ENCODE measurements around the gene TWF2.

TWF2 gene

DNA sequence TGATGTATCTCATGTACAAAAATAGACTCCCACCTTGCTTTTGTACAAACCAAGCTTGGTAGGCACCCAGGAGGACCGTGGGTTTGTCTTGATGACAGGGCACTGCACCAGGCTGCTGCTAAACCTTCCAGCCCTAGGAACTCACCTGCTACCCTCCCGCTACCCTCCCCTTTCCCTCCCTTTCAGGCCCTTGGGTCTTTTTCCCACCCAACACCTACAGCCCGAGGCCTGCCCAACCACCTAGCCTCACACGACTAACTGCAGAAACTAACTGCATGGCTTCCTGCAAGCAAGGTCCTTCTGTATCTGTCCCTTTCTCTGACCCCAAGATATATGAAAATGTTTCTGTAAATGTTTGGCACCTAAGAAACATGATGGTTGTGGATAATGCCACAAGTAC lies 17.7 kb upstream of the TWF2 start:
- DNase-seq = no peak

DNA sequence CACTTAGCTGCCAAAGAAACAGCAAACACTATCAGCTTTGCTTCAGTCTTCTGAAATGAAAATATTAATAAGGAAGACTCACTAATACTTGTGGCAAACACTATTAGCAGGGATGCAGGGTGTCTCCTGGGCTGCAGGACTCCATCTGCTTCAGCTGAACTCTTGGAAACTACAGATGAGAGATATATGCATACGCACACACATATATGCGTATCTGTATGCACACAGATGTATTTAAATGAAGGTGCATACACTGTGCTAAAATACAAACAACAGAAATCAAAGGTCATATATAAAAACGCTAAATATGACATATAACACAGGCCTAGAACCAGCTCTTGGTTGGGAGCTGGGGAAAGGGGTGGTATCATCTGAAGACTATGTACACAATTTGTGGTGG lies 17.2 kb upstream of the TWF2 start:
- DNase-seq = no peak

DNA sequence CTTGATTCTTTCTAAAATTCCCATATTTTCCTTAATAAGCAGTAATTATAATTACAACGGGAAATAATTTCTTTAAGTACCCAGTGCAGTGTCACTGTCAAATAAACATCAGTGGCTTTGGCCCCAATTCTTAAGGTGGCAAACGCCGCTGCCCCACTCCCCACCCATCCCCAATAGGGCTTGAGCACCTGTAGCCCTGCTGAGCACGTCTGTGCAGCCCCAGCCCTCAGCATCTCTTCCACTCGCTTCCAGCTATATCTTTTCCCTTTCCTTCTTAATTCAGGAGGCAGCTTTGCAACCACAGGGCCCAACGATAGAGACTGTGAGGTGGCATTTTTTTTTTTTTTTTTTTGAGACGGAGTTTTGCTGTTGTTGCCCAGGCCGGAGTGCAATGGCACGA lies 15.7 kb upstream of the TWF2 start:
- DNase-seq = no peak

DNA sequence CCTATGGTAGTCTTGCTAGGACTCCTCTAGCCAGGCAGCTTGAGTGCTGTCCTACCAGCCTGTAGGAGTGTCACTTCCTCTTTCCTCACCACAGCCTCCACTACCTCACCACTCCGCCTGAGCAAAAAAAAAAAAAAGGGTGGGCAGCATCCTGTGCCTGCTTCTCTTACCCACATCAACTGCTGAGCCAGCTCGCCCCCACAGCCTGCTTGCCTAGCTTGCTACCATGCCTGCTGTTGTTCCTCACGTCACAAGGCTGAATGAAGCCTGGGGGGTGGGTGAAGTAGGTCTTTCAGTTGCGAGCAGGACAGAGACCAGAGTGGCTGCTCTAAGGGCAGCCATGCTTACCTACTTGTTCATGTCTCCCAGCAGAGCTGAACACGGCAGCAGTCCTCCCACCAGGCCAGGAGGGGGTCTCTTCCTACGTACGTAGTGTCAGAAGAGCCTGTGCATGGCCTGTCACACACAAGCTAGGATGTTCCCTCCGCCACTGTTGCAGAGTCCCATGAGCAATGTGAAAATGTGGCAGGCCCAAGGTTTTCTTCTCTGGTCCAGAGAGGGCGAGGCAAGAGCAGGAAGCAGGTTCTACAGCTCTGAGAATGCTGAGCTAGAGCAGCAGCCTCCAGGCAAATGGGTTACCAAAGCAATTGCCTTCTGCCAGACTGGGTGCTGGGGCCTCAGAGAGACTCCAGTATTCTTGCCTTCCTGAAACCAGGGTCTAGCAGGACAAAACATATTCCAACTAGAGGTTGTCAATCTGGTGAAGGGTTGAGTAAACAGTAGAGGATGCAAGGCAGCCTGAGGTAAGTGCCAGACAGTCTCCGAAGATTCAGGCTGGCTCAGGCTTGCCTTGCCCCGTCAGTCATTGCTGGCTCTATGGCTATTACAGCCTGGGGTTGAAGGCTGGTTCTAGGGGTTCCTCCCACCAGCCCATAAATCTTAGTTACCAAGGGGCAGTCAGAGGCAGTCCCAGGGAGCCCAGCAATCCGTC lies 14.7 kb upstream of the TWF2 start:
- no peak for DNase-seq

DNA sequence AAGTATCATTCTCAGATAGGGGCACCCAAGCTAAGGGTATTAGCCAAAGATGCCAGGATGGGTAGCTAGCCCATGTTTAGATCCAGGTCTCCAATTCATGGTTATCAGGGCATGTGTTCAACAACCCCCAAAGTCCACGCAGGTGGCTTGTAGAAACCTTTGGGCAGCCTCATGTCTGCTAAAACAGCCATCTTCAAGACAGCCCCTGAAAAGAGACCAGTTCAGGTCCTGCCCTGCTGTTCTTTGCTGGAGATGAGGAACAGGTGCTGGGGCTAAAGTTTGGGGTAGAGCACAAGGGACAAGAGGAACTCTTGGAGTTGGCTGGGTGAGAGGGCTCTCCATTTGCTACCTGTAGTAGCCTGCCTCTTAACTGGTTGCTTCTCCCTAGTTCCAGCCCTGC lies 11.2 kb upstream of the TWF2 start:
- no peak for DNase-seq

DNA sequence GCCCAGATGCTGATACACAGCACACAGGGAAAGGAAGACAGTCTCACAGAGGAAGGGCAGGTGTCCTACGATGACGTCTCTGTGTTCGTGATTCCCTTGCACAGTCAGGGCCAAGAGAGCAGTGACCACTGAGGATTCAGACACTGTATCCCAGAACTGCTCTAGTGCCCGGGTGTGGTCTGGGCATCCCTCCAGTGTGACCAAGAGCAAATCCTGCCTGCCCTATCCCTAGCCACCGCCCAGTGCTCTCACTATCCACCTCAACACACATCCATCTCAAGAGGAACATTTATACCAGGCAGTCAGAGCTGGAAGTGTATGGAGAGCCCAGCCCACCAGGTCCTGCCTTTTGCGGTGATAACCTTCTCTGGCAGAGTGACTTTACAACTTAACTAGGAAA lies 10.7 kb upstream of the TWF2 start:
- DNase-seq = no peak

DNA sequence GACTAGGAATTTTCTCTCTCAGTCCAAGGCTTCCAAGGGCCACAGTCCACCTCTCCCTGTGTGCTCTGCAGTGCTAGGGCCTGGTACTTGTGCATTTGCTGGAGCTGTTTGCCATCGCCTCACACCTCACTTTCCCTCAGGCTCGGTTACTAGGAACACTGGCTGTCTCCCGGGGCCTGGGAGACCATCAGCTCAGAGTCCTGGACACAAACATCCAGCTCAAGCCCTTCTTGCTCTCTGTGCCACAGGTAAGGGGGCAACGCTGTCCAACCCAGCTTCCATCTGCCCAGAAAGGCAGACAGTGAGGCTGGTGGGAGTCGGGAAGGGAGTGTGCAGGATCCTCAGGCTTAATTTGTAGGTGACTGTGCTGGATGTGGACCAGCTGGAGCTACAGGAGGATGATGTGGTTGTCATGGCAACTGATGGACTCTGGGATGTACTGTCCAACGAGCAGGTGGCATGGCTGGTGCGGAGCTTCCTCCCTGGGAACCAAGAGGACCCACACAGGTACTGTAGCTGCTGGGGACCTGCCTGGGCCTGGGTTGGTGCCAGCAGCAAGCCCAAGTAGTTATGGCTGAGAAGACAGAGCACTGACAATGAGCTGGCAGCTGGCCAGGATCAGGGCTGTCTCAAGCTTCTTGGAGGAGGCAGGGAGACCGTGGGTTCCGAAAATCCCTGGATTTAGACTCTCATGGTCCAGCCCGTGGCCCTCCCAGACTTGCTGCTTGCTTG lies 10.0 kb upstream of the TWF2 start:
- DNase-seq = peak; percentile 5

DNA sequence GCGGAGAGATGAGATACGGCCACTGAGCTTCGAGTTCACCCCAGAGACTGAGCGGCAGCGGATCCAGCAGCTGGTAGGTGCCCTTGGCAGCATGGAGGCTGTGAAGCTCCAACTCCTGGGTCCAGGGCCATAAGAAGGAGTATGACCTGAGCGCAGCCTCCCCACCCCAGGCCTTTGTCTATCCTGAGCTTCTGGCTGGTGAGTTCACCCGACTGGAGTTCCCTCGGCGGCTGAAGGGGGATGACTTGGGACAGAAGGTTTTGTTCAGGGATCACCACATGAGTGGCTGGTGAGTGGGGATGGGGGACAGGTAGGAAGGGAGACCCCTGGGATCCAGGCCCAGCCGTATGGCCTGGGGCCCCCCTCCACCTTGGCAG lies 9.2 kb upstream of the TWF2 start:
- no peak for DNase-seq

DNA sequence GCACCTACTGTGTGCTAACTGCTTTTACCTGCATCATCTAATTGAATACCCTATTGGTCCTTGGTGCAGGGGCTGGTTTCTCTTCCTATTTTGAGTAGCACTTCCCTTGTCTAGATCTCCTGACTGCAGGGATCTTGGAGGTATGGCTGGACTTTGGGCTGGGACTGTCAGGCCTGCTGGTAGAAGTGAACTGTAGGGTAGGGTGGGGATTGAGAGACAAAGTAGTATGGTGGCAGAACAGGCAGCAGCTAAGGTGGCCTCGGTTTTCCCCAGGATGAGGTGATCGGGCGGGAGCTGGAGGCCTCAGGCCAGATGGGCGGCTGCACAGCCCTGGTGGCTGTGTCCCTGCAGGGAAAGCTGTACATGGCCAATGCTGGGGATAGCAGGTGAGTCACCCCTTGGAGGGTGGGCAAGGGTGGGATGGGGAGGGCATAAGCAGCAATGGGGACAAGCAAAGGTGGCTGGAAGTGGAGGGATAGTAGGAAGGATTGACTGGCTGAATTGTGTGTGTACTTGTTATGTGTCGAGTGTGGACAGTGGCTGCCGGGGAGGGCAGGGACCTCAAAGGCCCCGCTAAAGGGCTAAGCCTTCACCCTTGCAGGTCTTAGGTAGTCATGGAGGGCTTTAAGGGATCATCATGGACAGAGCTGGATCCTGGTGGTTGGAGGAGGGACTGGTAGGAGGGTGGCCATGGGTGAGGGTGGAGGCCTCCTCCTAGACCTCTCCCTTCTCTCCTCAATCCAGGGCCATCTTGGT lies 8.6 kb upstream of the TWF2 start:
- DNase-seq = no peak

DNA sequence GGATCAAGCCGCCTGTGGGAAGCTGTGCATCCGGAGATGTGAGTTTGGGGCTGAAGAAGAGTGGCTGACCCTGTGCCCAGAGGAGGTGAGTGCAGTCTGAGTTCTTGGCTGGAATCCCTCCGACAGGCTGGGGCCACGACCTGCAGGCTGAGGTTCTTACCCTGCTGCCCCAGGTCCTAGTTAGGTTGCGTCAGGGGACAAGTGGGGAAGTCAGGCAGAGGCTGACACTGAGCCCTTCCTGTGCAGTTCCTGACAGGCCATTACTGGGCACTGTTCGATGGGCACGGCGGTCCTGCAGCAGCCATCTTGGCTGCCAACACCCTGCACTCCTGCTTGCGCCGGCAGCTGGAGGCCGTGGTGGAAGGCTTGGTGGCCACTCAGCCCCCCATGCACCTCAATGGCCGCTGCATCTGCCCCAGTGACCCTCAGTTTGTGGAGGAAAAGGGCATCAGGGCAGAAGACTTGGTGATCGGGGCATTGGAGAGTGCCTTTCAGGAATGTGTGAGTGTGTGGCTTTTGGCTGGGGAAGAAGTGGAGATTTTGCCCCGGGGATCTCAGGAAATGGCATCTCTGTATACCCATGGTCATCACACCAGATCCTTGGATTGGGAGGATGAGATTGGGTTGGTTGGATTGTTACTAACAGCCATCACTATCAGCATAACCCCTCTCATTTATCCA lies 7.9 kb upstream of the TWF2 start:
- no peak for DNase-seq

DNA sequence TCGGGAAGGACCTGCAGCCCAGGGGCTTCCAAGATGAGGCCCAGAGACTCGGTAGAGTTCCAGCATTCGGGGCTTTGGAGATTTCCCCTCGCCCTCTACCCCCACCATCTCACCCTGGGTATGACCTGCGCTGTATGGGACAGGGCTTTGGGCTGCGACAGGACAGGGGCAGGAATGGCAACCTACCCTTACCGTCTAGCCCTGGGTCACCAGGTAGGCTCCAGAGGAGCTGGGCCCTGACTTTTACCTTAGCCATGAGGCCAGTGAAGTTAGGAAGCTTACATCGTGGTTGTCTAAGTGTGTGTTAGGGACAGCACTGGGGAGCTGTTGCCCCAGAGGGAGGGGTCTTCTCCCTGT lies 7.3 kb upstream of the TWF2 start:
- no peak for DNase-seq

DNA sequence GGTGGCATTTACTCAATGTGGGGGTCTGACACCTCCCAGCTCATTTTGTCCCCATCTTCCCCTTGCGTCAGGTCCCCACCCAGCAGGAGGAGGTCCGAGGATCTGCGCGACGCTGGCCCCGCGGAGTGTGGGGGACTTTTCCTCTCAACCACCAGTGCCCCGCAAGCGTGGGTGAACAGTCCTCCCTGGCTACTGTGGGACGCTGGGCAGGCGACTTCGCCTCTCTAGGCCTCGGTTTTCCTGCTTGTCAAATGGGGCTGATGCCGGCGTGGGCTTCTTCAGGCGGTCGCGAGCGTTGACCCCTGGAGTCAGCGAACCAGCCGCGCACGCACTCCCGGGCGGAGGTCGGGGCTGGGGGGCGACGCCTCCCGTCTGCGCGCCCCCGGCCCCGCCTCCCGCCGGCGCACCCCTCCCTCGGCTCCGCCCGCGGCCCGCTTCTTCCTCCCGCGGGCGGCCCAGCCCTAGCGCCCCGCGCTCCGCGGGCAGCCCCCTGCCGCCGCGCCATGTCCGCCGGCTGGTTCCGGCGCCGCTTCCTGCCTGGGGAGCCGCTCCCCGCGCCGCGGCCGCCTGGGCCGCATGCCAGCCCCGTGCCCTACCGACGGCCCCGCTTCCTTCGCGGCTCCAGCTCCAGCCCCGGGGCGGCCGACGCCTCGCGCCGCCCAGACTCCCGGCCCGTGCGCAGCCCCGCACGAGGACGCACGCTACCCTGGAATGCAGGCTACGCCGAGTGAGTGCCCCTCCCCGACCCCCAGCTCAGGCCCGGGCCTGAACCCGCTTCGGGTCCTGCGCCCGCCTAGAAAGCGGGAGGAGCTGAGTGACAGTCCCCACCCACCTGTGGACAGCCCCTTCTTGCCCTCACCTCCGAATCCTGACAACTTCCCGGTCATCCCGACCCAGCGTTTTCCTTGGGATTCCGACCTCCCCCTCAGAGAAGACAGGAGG lies 6.6 kb upstream of the TWF2 start, which contains the start of gene PPM1M:
Gene PPM1M, plus strand, starts transcription at position 438 of the 942 bp plus-strand sequence. Its CDS starts 66 bp downstream, at position 504.
- no peak for DNase-seq

DNA sequence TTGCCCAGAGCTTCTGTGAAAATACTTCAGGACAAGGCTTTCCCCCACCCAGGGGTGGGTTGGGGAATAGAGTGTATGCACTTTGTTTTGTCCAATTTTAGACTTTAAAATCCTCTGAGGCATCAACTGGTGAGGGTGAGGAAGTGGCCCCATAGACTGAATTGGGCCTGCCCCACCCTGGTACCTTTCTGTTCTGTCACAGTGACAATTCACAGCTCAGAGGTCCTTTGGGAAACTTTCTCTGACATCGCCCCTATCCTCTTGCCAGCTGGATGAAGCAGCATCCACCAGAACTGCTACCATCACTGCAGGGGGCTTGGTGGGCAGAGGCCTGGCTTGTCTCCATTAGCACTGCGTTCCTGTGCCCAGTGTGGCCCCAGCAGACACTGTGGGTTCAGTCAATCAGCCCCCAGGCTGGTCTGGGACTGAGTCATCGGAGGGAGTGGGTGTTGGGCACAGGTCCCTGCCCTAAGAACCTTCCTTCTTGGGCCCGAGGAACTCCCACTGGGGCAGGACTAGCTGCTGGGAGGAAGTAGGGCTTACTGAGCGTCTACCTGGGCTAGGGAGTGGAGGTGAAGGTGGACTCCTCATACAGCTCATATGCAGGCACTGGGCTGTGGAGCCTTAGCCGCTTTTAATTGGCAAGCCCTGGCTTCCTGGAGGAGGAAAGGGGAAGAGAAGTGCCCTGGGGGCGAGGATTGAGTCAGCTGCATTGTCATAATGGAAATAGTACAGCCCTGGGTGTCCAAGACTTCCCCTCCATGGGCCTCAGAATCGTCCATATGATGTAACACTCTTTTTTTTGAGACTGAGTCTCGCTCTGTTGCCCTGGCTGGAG lies 5.1 kb upstream of the TWF2 start:
- no peak for DNase-seq

DNA sequence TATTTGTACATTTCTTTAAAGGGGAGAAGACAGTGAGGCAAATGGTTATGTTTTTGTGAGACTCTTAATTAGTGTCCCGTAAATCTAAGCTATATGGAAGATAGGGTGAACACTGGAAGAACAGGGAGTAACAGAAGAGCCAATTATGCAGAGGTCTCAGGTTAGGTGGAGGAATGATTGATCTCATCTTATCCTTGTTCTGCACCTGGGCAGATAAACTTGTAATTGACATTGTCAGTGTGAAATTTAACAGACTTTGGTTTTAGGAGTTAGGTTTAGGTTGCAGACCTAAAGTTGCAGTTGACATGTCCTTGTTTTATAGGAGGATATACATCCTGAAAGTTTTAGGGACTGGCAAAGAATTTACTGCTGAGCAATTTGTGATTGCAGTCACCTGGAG lies 3.1 kb upstream of the TWF2 start:
- DNase-seq = no peak

DNA sequence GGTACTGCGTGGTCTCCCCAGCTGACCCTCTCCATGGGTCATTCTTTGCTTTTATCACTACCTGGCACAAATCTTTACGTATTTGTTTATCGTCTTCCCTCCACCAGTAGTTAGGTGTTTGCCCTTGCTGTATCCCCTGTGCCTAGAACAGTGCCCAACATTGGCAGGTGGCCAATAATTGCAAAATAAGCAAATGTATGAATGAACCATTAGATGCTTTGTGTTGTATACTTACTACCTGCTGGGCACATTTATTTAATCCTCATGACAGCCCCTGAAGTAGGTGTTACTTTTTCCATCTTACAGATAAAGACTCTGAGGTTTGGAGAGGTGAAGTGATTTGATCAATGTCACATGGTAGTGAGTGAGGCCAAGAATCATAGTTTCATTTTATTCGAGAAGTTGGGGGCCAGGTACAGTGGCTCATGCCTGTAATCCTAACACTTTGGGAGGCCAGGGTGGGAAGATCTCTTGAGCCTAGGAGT lies 2.0 kb upstream of the TWF2 start:
- DNase-seq = no peak

DNA sequence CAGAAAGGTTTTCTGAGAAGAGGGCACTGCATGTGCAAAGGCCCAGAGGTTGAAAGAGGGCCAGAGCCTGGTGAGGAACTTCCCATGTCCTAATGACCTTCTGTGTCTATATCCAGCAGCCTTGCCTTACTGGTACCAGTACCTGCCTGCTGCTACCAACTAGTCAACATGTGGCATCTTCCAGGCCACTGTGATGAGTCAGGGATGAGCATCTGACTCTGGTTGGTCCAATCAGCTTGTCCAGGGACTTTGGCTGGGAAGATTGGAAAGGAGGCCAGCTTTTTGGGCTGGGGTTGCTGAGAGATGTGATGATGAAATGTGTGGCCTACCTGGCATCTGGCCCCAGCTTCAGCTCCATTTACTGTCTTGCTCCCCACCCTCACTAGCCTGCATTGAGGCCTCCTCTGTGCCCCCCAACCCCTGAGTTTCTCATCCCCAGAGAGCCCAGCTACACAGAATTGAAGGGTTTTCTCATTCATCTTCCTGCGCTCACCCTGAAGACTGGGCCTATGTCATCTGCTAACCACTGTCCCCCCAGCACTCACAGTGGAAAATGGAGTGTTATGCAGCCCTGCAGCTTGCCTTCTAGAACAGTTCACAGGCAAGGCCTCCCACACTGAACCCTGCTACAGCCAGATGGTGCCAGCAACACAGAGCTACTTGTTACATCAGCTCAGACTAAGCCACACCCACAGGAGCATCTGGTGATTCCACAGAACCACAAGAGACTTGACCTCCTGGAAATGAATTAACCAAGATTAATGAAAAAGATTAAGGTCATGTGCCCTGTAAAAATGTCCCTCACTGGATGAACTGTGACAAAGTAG lies 1.3 kb upstream of the TWF2 start:
- peak; percentile 94 for DNase-seq

DNA sequence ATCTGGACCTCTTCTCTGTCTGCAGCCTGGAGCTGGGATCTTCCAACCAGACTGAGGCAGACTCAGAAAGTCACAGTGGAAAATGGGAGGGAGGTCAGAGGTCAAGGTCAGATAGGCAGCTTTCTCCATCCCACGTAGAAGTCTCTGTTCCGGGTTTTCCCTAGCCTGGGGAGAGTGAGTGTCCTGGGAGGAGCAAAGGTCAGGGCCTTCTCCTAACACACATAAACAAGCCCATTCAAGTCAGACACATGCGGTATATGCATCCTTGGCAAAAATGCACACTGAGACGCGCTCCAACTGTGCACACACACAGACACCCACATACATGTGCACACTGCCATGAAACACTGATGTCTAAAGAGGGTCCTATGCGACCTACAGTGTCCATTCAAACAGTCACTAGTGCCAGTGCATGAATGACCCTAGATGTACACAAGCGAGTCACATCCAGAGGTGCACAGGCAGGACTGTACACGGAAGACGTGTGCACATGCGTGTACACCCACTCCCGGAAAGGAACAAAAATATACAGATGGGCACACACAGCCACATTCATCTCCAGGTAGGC lies 681 bp downstream of the TWF2 start:
- DNase-seq = no peak

DNA sequence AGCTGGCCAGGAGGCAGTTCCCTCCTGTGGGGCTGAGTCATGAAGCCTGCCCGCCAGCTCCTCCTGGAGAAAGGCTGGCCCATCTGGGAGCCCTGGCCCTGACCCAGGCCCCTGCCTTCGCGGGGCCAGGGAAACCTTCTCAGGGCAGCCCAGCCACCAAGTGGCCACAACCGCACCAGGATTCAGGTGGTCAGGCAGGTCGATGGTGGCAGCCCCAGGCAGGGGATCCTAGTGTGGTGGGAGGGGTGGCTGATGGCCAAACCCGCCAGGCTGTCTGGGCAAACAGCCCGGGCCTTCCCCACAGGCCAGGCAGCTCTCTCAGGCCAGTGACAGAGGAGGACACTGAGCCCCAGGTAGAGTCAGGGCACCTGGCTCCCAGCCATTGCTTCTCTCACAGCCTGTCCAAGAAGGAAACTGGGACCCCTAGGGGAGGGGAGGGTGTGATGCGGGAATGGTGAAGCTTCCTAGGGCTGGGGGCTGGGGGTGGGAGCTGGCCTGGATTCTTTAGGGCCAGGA lies 1.2 kb downstream of the TWF2 start:
- no peak for DNase-seq

All from NCI-H524 treated with DMSO at 0.1 percent for 48 hours (cell line).